ENCODE results near the gene SPN. TPM values are rescaled to one million over a fixed set of nuclear protein-coding genes. Genes with fewer than 3 reads are reported as not detected.
A peak's percentile ranks its signal among the peaks of the same experiment; 100 is the strongest.
"Not testable (repeated sequence)": the region's sequence is repeated elsewhere in the genome, so short reads cannot be mapped to it uniquely, and the experiment has no call there.

Gene SPN
- total RNA-seq, 1 experiment from 2014 or later: not detected

- DNase-seq: no peak
- no peaks in the 10 kb centered on the region for H3K27me3 Mint-ChIP-seq (ENCODE audit: unreplicated experiment)
- H3K4me3 Mint-ChIP-seq (ENCODE audit: low read depth, unreplicated experiment): no peak overlapping the region
- no TSS peak for BruUV-seq (replicated peaks)
- H3K4me1 Mint-ChIP-seq (ENCODE audit: low read depth, unreplicated experiment): peaks cover 18% of the 10 kb centered on the region
- intact Hi-C loops (cut with micrococcal nuclease; ENCODE audit: unreplicated experiment): loop anchor here (10.0 kb wide), 1 partner anchor 106 kb away; the partner anchor contains the start of genes PAGR1 and PRRT2
- H3K27ac Mint-ChIP-seq (ENCODE audit: unreplicated experiment): no peak overlapping the region
- no peak for TF ChIP-seq CTCF (IDR thresholded peaks at IDR 0.05; ENCODE audit: unreplicated experiment)
- H3K36me3 Mint-ChIP-seq (ENCODE audit: insufficient read depth, unreplicated experiment): no peaks in the 10 kb centered on the region
- CTCF ChIA-PET: interaction anchor here (1.6 to 1.9 kb wide), 2 partner anchors 9 to 11 kb away, joined by 4 to 14 read pairs; no protein-coding TSS in a partner anchor
- peaks cover 2% of the 10 kb centered on the region for H3K9me3 Mint-ChIP-seq (ENCODE audit: low read depth, unreplicated experiment)
Measured at GRCh38 chr16:29708917-29709600, 46.0 kb downstream of the SPN start.

GRCh38 chr16:29709657-29710056, 46.6 kb downstream of the SPN start:
- not testable (repeated sequence) for H3K9me3 Mint-ChIP-seq (ENCODE audit: low read depth, unreplicated experiment)
- peak overlapping the region; percentile 24 for H3K4me3 Mint-ChIP-seq (ENCODE audit: low read depth, unreplicated experiment)

GRCh38 chr16:29710227-29711219, 47.5 kb downstream of the SPN start:
- no TSS peak for BruUV-seq (replicated peaks)
- CTCF ChIA-PET: interaction anchor here (0.6 to 1.9 kb wide), 5 partner anchors 10 to 155 kb away, joined by 3 to 14 read pairs (median 4); no protein-coding TSS in a partner anchor
- peak; percentile 54 for DNase-seq
- H3K4me3 Mint-ChIP-seq (ENCODE audit: low read depth, unreplicated experiment): peak overlapping the region; percentile 24
- peaks cover 18% of the 10 kb centered on the region for H3K4me1 Mint-ChIP-seq (ENCODE audit: low read depth, unreplicated experiment)
- TF ChIP-seq CTCF (IDR thresholded peaks at IDR 0.05; ENCODE audit: unreplicated experiment): peak; percentile 54
- H3K36me3 Mint-ChIP-seq (ENCODE audit: insufficient read depth, unreplicated experiment): no peaks in the 10 kb centered on the region
- peak overlapping the region; percentile 34 for H3K27ac Mint-ChIP-seq (ENCODE audit: unreplicated experiment)
- peaks cover 10% of the 10 kb centered on the region for H3K27me3 Mint-ChIP-seq (ENCODE audit: unreplicated experiment)
- peaks cover 2% of the 10 kb centered on the region for H3K9me3 Mint-ChIP-seq (ENCODE audit: low read depth, unreplicated experiment)
- intact Hi-C loops (cut with micrococcal nuclease; ENCODE audit: unreplicated experiment): no loop called here

More at GRCh38 chr16:29709657-29710056, 46.6 kb downstream of the SPN start:
- Mint-ChIP-seq H3K27ac (ENCODE audit: unreplicated experiment) (peak overlapping the region; percentile 34), H3K4me1 (ENCODE audit: low read depth, unreplicated experiment) (peaks cover 18% of the 10 kb centered on the region)
- H3K36me3 Mint-ChIP-seq (ENCODE audit: insufficient read depth, unreplicated experiment); BruUV-seq (replicated peaks); H3K27me3 Mint-ChIP-seq (ENCODE audit: unreplicated experiment): not testable (repeated sequence)
- DNase-seq: peak; percentile 30
- CTCF ChIA-PET: interaction anchor here (0.6 to 1.9 kb wide), 4 partner anchors 9 to 138 kb away, joined by 3 to 14 read pairs (median 4); no protein-coding TSS in a partner anchor
- intact Hi-C loops (cut with micrococcal nuclease; ENCODE audit: unreplicated experiment): loop anchor here (10.0 kb wide), 1 partner anchor 105 kb away; the partner anchor contains the start of genes PAGR1 and PRRT2

GRCh38 chr16:29712809-29713208, 49.8 kb downstream of the SPN start:
- Mint-ChIP-seq H3K27me3 (ENCODE audit: unreplicated experiment) (peaks cover 10% of the 10 kb centered on the region), H3K36me3 (ENCODE audit: insufficient read depth, unreplicated experiment) (no peaks in the 10 kb centered on the region), H3K9me3 (ENCODE audit: low read depth, unreplicated experiment) (peaks cover 2% of the 10 kb centered on the region), H3K4me1 (ENCODE audit: low read depth, unreplicated experiment) (peaks cover 18% of the 10 kb centered on the region), H3K27ac (ENCODE audit: unreplicated experiment) (no peak overlapping the region), H3K4me3 (ENCODE audit: low read depth, unreplicated experiment) (no peak overlapping the region)
- TF ChIP-seq CTCF (IDR thresholded peaks at IDR 0.05; ENCODE audit: unreplicated experiment): no peak
- DNase-seq: no peak
- intact Hi-C loops (cut with micrococcal nuclease; ENCODE audit: unreplicated experiment): no loop called here
- BruUV-seq (replicated peaks): no TSS peak
- CTCF ChIA-PET: interaction anchor here (0.6 kb wide), 1 partner anchor 16 kb away, joined by 3 read pairs; no protein-coding TSS in a partner anchor

Measured in Calu3 (cell line).